Mononuclear cell (primary cell): Measurements from ENCODE around the gene IGF2R. TPM values are rescaled to one million over a fixed set of nuclear protein-coding genes. Genes with fewer than 3 reads are reported as not detected.
"Not testable (repeated sequence)": the region's sequence is repeated elsewhere in the genome, so short reads cannot be mapped to it uniquely, and the experiment has no call there.

ENCODE experiments used
- H3K27me3 ChIP-seq: 2 replicates; pipeline ENCODE4 v1.6.0; 2011; ENCODE audit warnings: low read length, control low read depth; ENCODE audit not compliant: insufficient read depth
- H3K4me1 ChIP-seq: 2 replicates; pipeline ENCODE4 v1.5.1; 2011; ENCODE audit warnings: mild to moderate bottlenecking, low read length, control low read depth; ENCODE audit not compliant: insufficient read depth
- H3K4me3 ChIP-seq: 2 replicates; pipeline ENCODE4 v1.5.1; 2011; ENCODE audit warnings: mild to moderate bottlenecking, low read length, moderate library complexity
- H3K9me3 ChIP-seq: 2 replicates; pipeline ENCODE4 v1.5.1; 2011; ENCODE audit warnings: low read depth, mild to moderate bottlenecking, control low read depth, low read length
- total RNA-seq: library from RNA; depleted of rRNA; stranded (reverse); fragments of >200 nt; gene quantifications from one replicate; pipeline ENCODE4 v1.2.3, GENCODE V29; 2012

The IGF2R gene
- total RNA-seq, 1 donor, result 49.3 TPM

- no peaks in the 10 kb centered on the region for H3K27me3 ChIP-seq
- H3K4me3 ChIP-seq, result no peak overlapping the region
- H3K9me3 ChIP-seq, result no peaks in the 10 kb centered on the region
- peaks cover 66% of the 10 kb centered on the region for H3K4me1 ChIP-seq
Measured at GRCh38 chr6:159963111-159963510, 5.8 kb upstream of the IGF2R start.

DNA sequence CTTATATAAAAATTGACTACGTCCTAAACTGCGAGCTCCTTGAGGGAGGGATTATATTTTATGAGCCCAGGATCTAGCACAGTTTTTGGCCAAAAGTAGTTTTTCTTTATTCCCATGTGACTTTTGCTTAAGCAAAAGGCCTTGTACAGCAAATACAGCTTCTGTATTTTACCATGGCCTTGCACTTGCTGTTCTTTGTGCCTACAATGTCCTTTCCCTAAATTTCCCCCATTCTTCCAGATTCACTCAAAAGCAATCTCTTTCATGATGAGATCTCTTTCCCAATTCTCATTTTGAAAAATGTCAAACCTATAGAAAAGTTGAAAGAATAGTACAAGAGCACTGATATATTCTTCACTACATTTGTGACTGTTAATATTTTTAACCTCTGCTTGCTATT lies 4.8 kb upstream of the IGF2R start:
- Histone ChIP-seq H3K4me1 (peaks cover 64% of the 10 kb centered on the region), H3K4me3 (no peak overlapping the region), H3K9me3 (no peaks in the 10 kb centered on the region), H3K27me3 (no peaks in the 10 kb centered on the region)

GRCh38 chr6:159966339-159966738 lies 2.5 kb upstream of the IGF2R start:
- Histone ChIP-seq H3K27me3 (no peaks in the 10 kb centered on the region), H3K4me3 (no peak overlapping the region), H3K9me3 (no peaks in the 10 kb centered on the region), H3K4me1 (peaks cover 57% of the 10 kb centered on the region)

- Histone ChIP-seq H3K4me1 (peaks cover 56% of the 10 kb centered on the region), H3K27me3 (no peaks in the 10 kb centered on the region), H3K4me3 (no peak overlapping the region), H3K9me3 (no peaks in the 10 kb centered on the region)
Measured at GRCh38 chr6:159966981-159967380, 1.9 kb upstream of the IGF2R start.

DNA sequence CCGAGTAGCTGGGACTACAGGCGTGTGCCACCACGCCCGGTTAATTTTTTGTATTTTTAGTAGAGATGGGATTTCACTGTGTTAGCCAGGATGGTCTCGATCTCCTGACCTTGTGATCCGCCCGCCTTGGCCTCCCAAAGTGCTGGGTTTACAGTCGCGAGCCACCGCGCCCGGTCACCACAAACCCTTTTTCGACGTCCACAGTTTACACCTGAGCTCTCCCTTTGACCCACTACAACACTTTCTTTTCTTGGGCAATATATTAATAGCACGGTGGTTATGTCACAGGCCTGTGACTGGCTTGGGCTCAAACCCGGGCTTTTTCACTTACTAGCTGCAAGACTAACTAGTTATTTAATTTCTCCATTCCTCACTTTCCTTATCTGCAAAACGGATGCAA lies 1.3 kb upstream of the IGF2R start:
- H3K4me3 ChIP-seq, H3K9me3 ChIP-seq, H3K27me3 ChIP-seq: not testable (repeated sequence)
- peaks cover 61% of the 10 kb centered on the region for H3K4me1 ChIP-seq

- Histone ChIP-seq H3K4me3 (peak overlapping the region; percentile 77), H3K4me1 (peaks cover 74% of the 10 kb centered on the region)
Measured at GRCh38 chr6:159969204-159969912, 476 bp downstream of the IGF2R start.

GRCh38 chr6:159969921-159970320 lies 1.0 kb downstream of the IGF2R start:
- Histone ChIP-seq H3K4me3 (peak overlapping the region; percentile 77), H3K27me3 (no peaks in the 10 kb centered on the region), H3K9me3 (no peaks in the 10 kb centered on the region), H3K4me1 (peaks cover 77% of the 10 kb centered on the region)

More at GRCh38 chr6:159969204-159969912, 476 bp downstream of the IGF2R start:
- H3K27me3 ChIP-seq, result no peaks in the 10 kb centered on the region
- H3K9me3 ChIP-seq, result no peaks in the 10 kb centered on the region

DNA sequence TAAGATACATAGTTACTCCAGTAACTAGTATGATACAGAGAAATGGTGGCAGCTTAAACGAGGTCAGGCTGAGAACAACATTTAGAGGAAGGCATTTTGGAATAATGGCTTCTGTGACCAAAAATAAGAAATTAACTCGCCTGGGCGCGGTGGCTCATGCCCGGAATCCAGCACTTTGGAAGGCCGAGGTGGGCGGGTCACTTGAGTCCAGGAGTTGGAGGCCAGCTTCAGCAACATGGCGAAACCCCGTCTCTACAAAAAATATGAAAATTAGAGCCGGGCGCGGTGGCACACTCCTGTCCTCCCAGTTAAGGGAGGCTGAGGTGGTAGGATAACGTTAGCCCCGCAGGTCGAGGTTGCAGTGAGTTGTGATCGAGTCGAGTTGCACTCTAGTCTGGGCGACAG lies 1.8 kb downstream of the IGF2R start:
- H3K9me3 ChIP-seq, result no peaks in the 10 kb centered on the region
- H3K4me1 ChIP-seq, result peaks cover 74% of the 10 kb centered on the region
- no peaks in the 10 kb centered on the region for H3K27me3 ChIP-seq
- peak overlapping the region; percentile 77 for H3K4me3 ChIP-seq

- no peaks in the 10 kb centered on the region for H3K9me3 ChIP-seq
- H3K4me1 ChIP-seq, result peaks cover 65% of the 10 kb centered on the region
- H3K27me3 ChIP-seq, result no peaks in the 10 kb centered on the region
- peak overlapping the region; percentile 77 for H3K4me3 ChIP-seq
Measured at GRCh38 chr6:159971341-159972178, 2.7 kb downstream of the IGF2R start.

DNA sequence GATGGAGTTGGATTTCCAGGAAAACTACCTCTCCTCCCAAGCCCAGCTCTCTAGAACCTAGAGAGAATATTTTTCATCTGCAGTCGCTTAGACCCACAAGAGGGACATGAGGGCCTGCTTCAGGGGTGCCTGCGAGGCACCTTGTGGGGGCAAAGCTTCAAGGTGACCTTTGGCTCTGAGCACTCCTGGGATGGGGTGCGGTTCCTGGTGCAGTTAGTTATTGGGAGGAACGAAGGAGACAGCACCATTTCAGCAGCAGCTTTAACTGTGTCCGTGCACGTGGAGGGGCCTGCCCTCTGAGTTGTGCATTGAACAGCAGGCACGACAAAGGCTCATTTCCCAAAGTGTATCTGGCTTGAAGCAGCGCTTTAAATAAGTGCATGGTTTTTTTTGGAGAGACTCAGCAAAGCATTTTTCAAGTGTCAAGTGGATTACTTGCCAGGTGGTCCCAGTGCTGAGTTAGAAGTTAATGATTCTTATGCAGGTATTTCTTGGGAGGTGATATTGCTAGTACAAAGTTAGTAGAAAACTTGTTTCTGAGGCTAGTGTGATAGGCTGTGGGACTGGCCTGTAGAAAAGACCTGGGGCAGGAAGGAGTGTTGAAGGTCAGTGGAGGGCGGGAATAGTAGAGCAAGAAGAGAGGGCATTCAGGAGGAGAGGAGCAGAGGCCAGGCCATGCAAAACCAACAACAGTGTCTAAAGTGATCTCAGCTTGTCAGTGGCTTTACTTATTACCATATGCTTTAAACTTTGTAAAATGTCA lies 3.8 kb downstream of the IGF2R start:
- no peaks in the 10 kb centered on the region for H3K9me3 ChIP-seq
- H3K4me3 ChIP-seq, result no peak overlapping the region
- peaks cover 72% of the 10 kb centered on the region for H3K4me1 ChIP-seq
- no peaks in the 10 kb centered on the region for H3K27me3 ChIP-seq

DNA sequence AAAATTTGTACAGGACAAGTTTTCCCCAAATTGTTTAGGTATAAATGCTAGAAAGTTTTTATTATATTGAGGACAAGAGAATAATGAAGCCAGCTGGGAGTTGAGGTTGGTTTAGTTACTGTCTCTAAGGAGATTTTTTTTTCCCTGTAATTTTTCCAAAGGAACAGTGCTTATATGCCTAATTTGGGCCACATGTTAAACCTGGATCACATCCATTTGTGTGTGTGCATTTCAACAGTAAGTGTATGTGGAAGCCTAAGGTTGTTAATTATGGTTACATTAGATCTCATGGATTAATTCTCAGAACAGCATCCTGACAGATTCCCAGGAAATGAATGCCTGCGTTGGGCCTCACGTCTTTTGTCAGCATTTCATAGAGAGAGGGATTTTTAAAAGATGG lies 4.5 kb downstream of the IGF2R start:
- peaks cover 76% of the 10 kb centered on the region for H3K4me1 ChIP-seq
- H3K4me3 ChIP-seq, result no peak overlapping the region
- H3K9me3 ChIP-seq, result no peaks in the 10 kb centered on the region
- no peaks in the 10 kb centered on the region for H3K27me3 ChIP-seq

DNA sequence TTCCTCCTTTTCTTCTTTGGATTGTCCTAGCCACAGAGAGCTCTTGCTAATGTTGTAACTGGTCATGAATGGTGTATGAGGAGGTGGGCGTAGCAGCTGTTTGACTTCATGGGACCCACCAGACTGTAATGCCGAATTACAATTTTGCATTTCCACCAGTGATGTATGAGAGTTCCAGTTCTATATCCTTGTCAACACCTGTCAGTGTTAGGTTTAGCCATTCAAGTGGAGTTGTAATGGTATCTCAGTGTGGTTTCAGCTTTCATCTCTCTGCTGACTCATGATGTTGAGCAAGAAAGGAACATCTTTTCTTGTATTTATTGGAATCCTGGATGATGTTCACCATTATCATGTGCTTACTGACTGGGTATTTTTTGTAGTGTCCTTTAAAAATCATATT lies 5.1 kb downstream of the IGF2R start:
- Histone ChIP-seq H3K4me3 (no peak overlapping the region), H3K9me3 (no peaks in the 10 kb centered on the region), H3K27me3 (no peaks in the 10 kb centered on the region), H3K4me1 (peaks cover 78% of the 10 kb centered on the region)

DNA sequence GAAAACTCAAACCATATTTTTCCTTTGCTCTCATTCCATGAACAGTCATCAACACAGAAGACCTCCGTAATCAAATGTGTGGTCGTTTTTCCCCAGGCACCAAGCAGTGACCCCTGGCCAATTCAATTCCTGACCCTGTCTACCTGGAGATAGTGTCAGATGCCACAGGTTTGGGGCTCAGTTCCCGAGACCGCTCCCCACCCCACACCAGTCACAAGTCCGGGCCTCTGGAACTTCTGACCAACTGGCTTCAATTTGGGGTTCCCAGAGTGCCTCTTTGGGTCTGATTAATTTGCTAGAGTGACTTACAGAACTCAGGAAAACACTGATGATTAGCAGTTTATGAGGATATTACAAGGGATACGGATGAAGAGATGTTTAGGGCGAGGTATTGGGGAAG lies 6.0 kb downstream of the IGF2R start:
- Histone ChIP-seq H3K27me3 (no peaks in the 10 kb centered on the region), H3K9me3 (no peaks in the 10 kb centered on the region), H3K4me3 (no peak overlapping the region), H3K4me1 (peaks cover 86% of the 10 kb centered on the region)

DNA sequence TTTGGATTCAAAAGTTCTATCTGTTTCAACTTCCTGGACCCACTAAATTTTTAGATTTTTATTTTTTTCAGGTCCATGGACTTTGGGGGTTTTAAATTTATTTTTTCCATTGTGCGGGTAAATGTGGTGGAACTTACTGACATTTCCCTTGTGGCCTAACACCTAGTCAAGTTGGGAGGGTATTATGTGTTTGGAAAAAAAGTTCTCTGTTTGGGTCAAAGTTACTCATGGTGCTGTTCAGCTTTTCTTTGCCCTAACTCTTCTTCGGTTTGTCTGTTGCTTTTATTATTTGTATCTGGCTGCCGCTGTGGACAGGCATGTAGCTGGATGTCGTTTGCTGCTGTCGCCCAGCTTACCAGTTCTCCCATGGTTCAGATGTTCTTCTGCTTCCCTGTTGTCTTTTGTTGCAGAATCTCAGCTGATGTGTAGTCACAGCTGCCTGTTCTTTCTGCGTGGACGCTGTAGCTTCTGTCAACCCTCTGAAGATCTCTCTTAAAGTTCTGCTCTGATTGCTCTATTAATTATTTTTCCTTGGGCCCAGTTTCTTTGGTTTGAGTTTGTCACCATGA lies 7.9 kb downstream of the IGF2R start:
- H3K4me1 ChIP-seq, result peaks cover 85% of the 10 kb centered on the region
- no peaks in the 10 kb centered on the region for H3K27me3 ChIP-seq
- H3K4me3 ChIP-seq, result no peak overlapping the region
- no peaks in the 10 kb centered on the region for H3K9me3 ChIP-seq
